Vagina (tissue), 2 donors: Measurements from ENCODE around the gene TAF1B.

Experiments used
- POLR2A ChIP-seq, 2 donors: fragments of 450-650 bp; IDR thresholded peaks; one replicate each; pipeline ENCODE4 v1.6.1; 2017; ENCODE audit warnings: antibody characterized with exemption in 2 of 2, mild to moderate bottlenecking in 2 of 2, moderate library complexity in 2 of 2
- POLR2AphosphoS5 ChIP-seq, 2 donors: sonication (generic); formaldehyde crosslinking; IDR thresholded peaks; one replicate each; pipeline ENCODE4 v1.9.0; 2017; ENCODE audit warnings: antibody characterized with exemption in 2 of 2, mild to moderate bottlenecking in 2 of 2, low read depth in 1 of 2; ENCODE audit not compliant: insufficient read depth in 1 of 2
- TF ChIP-seq, protein P1 (sequence below), 3 experiments: fragments of 450-650 bp in 2 of 3; fragments of 200-600 bp in 1 of 3; sonication (generic) in 1 of 3; IDR thresholded peaks; one replicate each; pipeline ENCODE4 v1.5.1; 2017 to 2019; ENCODE audit warnings: antibody characterized with exemption in 3 of 3, mild to moderate bottlenecking in 2 of 3, moderate library complexity in 2 of 3

DNA sequence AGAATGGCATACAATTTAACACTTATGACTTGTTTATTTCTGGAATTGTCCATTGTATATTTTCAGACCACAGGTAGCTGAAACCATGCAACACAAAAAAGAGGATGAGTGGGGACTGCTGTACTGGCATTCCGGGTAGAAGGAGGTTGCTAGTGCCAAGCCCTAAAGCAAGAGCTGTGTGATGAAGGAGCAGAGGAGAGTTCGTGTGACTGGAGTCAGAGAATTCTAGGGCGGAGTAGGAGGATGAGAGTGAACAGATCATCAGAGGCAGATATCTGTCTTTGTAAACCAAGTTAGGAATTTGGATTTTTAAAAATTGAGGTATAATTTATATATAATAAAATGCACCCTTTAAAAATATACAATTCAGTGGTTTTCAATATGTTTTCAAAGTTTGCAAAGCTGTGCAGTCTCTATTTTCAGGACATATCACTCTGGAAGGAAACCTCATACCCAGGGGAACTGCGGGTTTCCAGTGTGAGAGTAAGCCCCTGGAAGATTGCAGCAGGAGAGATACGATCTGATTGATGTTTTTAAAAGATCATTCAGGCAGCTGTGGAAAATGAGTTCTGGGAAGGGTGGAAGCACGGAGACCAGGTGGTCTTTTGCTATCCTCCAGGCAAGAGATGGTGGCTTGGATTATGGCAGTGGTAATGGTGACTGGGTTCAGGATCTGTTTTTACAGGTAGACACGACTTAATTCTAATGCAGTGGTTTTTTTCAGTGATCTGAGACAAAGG is 36.4 kb downstream of the TAF1B start:
- TF ChIP-seq, protein P1, sequence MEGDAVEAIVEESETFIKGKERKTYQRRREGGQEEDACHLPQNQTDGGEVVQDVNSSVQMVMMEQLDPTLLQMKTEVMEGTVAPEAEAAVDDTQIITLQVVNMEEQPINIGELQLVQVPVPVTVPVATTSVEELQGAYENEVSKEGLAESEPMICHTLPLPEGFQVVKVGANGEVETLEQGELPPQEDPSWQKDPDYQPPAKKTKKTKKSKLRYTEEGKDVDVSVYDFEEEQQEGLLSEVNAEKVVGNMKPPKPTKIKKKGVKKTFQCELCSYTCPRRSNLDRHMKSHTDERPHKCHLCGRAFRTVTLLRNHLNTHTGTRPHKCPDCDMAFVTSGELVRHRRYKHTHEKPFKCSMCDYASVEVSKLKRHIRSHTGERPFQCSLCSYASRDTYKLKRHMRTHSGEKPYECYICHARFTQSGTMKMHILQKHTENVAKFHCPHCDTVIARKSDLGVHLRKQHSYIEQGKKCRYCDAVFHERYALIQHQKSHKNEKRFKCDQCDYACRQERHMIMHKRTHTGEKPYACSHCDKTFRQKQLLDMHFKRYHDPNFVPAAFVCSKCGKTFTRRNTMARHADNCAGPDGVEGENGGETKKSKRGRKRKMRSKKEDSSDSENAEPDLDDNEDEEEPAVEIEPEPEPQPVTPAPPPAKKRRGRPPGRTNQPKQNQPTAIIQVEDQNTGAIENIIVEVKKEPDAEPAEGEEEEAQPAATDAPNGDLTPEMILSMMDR (IDR thresholded peaks at IDR 0.05), result no peak
- no peak for TF ChIP-seq POLR2A (IDR thresholded peaks at IDR 0.05)
- no peak for TF ChIP-seq POLR2AphosphoS5 (IDR thresholded peaks at IDR 0.05; ENCODE audit: insufficient read depth in 1 of 2, low read depth in 1 of 2)
